Liver (tissue), 3 donors: ENCODE data around the gene GABRR3.

Experiments used
- EGR1 ChIP-seq, 2 donors: IDR thresholded peaks; 2 replicates each; pipeline ENCODE4 v1.6.1; 2016 to 2018; ENCODE audit warnings: antibody characterized with exemption in 2 of 2, low read depth in 2 of 2
- GABPA ChIP-seq, 2 donors: IDR thresholded peaks in 1 of 2; conservative IDR thresholded peaks in 1 of 2; 2 replicates each; pipeline ENCODE4 v1.6.1; 2016; ENCODE audit warnings: antibody characterized with exemption in 2 of 2, mild to moderate bottlenecking in 1 of 2, moderate library complexity in 1 of 2
- HNF4G ChIP-seq: IDR thresholded peaks from 2 replicates; pipeline ENCODE4 v1.6.1; 2016; ENCODE audit warnings: antibody characterized with exemption
- JUND ChIP-seq, 2 donors: IDR thresholded peaks; 2 replicates each; pipeline ENCODE4 v1.6.1; 2016; ENCODE audit warnings: antibody characterized with exemption in 2 of 2
- MAX ChIP-seq: IDR thresholded peaks from 2 replicates; pipeline ENCODE4 v1.6.1; 2016; ENCODE audit warnings: antibody characterized with exemption
- RAD21 ChIP-seq, 2 donors: IDR thresholded peaks; 2 replicates each; pipeline ENCODE4 v1.6.1; 2016; ENCODE audit warnings: antibody characterized with exemption in 2 of 2, mild to moderate bottlenecking in 2 of 2
- SP1 ChIP-seq: IDR thresholded peaks from 2 replicates; pipeline ENCODE4 v1.6.1; 2018; ENCODE audit warnings: antibody characterized with exemption, mild to moderate bottlenecking
- TAF1 ChIP-seq: conservative IDR thresholded peaks from 2 replicates; pipeline ENCODE4 v1.6.1; 2016; ENCODE audit warnings: antibody characterized with exemption, mild to moderate bottlenecking
- YY1 ChIP-seq: IDR thresholded peaks from 2 replicates; pipeline ENCODE4 v1.6.1; 2016; ENCODE audit warnings: antibody characterized with exemption, mild to moderate bottlenecking
- ZBTB33 ChIP-seq: IDR thresholded peaks from 2 replicates; pipeline ENCODE4 v1.6.1; 2016; ENCODE audit warnings: antibody characterized with exemption
- TF ChIP-seq, protein P1 (sequence below): fragments of 150-350 bp; IDR thresholded peaks from 2 replicates; pipeline ENCODE4 v1.5.1; 2017; ENCODE audit warnings: improper control_type of control experiment, low read depth, low read length; ENCODE audit not compliant: missing input control
- TF ChIP-seq, protein P2 (sequence below): IDR thresholded peaks from 2 replicates; pipeline ENCODE4 v1.6.1; 2016; ENCODE audit warnings: antibody characterized with exemption
- TF ChIP-seq, protein P3 (sequence below): IDR thresholded peaks from 2 replicates; pipeline ENCODE4 v1.6.1; 2016; ENCODE audit warnings: antibody characterized with exemption, mild to moderate bottlenecking
- donor health status: healthy.
- donor health status: healthy.

GRCh38 chr3:97950360-97950759 is 84.8 kb downstream of the GABRR3 start:
- TF ChIP-seq, protein P1, sequence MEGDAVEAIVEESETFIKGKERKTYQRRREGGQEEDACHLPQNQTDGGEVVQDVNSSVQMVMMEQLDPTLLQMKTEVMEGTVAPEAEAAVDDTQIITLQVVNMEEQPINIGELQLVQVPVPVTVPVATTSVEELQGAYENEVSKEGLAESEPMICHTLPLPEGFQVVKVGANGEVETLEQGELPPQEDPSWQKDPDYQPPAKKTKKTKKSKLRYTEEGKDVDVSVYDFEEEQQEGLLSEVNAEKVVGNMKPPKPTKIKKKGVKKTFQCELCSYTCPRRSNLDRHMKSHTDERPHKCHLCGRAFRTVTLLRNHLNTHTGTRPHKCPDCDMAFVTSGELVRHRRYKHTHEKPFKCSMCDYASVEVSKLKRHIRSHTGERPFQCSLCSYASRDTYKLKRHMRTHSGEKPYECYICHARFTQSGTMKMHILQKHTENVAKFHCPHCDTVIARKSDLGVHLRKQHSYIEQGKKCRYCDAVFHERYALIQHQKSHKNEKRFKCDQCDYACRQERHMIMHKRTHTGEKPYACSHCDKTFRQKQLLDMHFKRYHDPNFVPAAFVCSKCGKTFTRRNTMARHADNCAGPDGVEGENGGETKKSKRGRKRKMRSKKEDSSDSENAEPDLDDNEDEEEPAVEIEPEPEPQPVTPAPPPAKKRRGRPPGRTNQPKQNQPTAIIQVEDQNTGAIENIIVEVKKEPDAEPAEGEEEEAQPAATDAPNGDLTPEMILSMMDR: no peak
- no peak for TF ChIP-seq YY1
- TF ChIP-seq, protein P2, sequence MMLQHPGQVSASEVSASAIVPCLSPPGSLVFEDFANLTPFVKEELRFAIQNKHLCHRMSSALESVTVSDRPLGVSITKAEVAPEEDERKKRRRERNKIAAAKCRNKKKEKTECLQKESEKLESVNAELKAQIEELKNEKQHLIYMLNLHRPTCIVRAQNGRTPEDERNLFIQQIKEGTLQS: no peak
- no peak for TF ChIP-seq TAF1
- no peak for TF ChIP-seq HNF4G
- TF ChIP-seq, protein P3, sequence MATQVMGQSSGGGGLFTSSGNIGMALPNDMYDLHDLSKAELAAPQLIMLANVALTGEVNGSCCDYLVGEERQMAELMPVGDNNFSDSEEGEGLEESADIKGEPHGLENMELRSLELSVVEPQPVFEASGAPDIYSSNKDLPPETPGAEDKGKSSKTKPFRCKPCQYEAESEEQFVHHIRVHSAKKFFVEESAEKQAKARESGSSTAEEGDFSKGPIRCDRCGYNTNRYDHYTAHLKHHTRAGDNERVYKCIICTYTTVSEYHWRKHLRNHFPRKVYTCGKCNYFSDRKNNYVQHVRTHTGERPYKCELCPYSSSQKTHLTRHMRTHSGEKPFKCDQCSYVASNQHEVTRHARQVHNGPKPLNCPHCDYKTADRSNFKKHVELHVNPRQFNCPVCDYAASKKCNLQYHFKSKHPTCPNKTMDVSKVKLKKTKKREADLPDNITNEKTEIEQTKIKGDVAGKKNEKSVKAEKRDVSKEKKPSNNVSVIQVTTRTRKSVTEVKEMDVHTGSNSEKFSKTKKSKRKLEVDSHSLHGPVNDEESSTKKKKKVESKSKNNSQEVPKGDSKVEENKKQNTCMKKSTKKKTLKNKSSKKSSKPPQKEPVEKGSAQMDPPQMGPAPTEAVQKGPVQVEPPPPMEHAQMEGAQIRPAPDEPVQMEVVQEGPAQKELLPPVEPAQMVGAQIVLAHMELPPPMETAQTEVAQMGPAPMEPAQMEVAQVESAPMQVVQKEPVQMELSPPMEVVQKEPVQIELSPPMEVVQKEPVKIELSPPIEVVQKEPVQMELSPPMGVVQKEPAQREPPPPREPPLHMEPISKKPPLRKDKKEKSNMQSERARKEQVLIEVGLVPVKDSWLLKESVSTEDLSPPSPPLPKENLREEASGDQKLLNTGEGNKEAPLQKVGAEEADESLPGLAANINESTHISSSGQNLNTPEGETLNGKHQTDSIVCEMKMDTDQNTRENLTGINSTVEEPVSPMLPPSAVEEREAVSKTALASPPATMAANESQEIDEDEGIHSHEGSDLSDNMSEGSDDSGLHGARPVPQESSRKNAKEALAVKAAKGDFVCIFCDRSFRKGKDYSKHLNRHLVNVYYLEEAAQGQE: no peak
- no peak for TF ChIP-seq RAD21 (IDR thresholded peaks at IDR 0.05)
- TF ChIP-seq GABPA (IDR thresholded peaks at IDR 0.05 in 1 of 2, conservative IDR thresholded peaks at IDR 0.05 in 1 of 2): no peak
- TF ChIP-seq EGR1 (IDR thresholded peaks at IDR 0.05; ENCODE audit: low read depth in 2 of 2): no peak
- no peak for TF ChIP-seq MAX
- TF ChIP-seq SP1: no peak
- TF ChIP-seq ZBTB33: no peak
- TF ChIP-seq JUND (IDR thresholded peaks at IDR 0.05): no peak
